LNCAP (cell line): ENCODE measurements around the gene EIF4E2.

Experiments
- TF ChIP-seq, protein P1 (sequence below): fragments of 450-650 bp; IDR thresholded peaks from 2 replicates; pipeline ENCODE4 v1.5.1; 2017; ENCODE audit warnings: mild to moderate bottlenecking

EIF4E2 gene

GRCh38 chr2:232505856-232506255 lies 44.6 kb upstream of the EIF4E2 start:
- TF ChIP-seq, protein P1, sequence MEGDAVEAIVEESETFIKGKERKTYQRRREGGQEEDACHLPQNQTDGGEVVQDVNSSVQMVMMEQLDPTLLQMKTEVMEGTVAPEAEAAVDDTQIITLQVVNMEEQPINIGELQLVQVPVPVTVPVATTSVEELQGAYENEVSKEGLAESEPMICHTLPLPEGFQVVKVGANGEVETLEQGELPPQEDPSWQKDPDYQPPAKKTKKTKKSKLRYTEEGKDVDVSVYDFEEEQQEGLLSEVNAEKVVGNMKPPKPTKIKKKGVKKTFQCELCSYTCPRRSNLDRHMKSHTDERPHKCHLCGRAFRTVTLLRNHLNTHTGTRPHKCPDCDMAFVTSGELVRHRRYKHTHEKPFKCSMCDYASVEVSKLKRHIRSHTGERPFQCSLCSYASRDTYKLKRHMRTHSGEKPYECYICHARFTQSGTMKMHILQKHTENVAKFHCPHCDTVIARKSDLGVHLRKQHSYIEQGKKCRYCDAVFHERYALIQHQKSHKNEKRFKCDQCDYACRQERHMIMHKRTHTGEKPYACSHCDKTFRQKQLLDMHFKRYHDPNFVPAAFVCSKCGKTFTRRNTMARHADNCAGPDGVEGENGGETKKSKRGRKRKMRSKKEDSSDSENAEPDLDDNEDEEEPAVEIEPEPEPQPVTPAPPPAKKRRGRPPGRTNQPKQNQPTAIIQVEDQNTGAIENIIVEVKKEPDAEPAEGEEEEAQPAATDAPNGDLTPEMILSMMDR, result no peak

GRCh38 chr2:232506709-232507108 lies 43.8 kb upstream of the EIF4E2 start:
- TF ChIP-seq, protein P1, result no peak

DNA sequence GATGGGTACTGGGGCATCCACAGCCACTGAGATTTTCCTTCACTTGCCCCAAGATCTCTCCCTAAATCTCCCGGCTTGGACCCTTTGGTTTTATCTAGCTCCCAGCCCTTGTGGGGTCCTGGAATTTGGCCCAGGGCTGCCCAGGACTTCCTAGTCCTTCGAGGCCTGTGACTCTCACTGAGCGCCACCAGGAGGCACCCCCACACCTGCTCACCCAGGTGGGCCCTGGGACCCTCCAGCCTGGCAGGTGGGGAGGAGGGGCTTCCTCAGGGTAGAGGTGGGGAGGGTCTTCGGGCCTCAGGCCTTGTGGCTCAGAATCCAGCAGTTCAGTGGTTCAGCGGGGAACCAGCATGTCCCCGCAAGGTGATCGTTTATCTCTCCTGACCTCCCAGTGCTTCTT lies 42.2 kb upstream of the EIF4E2 start:
- TF ChIP-seq, protein P1, result no peak

GRCh38 chr2:232511336-232511890 lies 39.1 kb upstream of the EIF4E2 start:
- TF ChIP-seq, protein P1, result no peak

DNA sequence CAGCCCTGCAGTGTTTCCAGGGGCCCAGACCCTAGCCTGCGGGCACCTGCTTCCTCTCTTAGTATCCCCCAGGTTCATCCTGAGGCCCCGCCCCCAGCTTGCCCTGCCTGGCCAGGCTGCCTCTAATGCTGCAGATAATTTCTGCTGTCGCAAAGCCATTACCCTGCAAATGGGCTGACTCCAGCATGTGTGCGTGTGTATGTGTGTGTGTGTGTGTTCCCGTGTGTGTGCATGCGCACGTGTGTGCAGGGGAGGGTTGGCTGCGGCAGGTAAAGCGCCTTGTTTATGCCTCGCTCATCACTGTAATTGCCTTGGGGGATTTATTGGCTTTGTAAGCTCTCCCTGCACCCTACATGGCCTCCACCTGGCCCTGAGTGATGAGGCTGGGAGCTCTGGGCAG lies 37.9 kb upstream of the EIF4E2 start:
- TF ChIP-seq, protein P1, result no peak

DNA sequence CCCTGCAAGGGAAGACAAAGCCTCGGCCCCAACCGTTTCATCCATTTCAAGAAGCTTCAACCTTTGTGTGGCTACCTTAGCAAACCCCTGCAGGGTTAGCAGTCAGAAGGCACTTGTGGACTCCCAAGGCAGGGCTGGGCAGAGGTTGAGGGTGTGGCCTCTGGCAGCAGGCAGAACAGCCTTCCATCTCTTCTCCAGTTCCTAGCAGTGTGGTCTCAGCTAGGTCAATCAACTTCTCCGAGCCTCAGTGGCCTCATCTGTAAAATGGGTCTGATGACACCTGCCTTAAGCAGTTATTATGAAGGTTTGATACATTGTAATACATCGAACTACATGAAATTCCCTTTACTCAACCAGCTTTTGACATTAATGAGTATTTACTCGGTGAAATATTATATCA lies 37.1 kb upstream of the EIF4E2 start:
- TF ChIP-seq, protein P1, result no peak

GRCh38 chr2:232515639-232516038 lies 34.9 kb upstream of the EIF4E2 start:
- TF ChIP-seq, protein P1, result no peak

DNA sequence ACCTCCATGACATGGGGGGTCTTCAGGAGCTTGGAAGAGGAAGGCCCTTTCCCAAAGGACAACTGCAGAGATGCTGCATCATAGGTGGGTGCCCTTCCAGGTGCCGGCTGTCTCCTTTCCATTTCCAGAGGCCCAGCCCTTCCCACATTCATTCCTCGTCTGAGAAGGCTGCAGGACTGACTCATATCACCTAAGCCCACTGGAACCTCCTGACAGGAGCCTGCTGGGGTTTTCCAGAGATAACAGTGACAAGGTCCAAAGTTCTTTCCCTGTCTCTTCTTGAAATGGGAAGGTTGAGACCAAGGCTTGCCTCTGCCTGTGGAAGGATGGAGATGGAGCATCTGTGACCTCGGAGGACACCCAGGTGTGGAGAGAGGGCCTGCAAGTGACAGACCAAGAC lies 33.9 kb upstream of the EIF4E2 start:
- TF ChIP-seq, protein P1, result no peak
